Endodermal cell (in vitro differentiated cells): ENCODE measurements around the gene HUS1B. TPM values are rescaled to one million over a fixed set of nuclear protein-coding genes. Genes with fewer than 3 reads are reported as not detected.

Experiments used
- DNase-seq: peaks from one replicate; pipeline ENCODE4 v3.0.0-alpha.2; 2017
- H3K27ac ChIP-seq: 2 replicates; pipeline ENCODE4 v1.5.1; 2013; ENCODE audit warnings: mild to moderate bottlenecking, low read depth, low read length, moderate library complexity
- H3K27me3 ChIP-seq: 2 replicates; pipeline ENCODE4 v1.6.1; 2013; ENCODE audit warnings: mild to moderate bottlenecking, low read length, moderate library complexity; ENCODE audit not compliant: insufficient read depth, control insufficient read depth, poor library complexity, severe bottlenecking
- H3K36me3 ChIP-seq: 2 replicates; pipeline ENCODE4 v1.7.0; 2013; ENCODE audit warnings: mild to moderate bottlenecking, low read length, moderate library complexity; ENCODE audit not compliant: control insufficient read depth, insufficient read depth
- H3K4me1 ChIP-seq: one replicate; pipeline ENCODE4 v1.7.0; 2013; ENCODE audit warnings: low read length; ENCODE audit not compliant: control insufficient read depth, insufficient read depth
- H3K4me3 ChIP-seq: 2 replicates; pipeline ENCODE4 v1.5.1; 2013; ENCODE audit warnings: mild to moderate bottlenecking, low read length, moderate library complexity
- H3K9ac ChIP-seq: 2 replicates; pipeline ENCODE4 v1.6.1; 2013; ENCODE audit warnings: mild to moderate bottlenecking, low read length, moderate library complexity; ENCODE audit not compliant: poor library complexity, severe bottlenecking; ENCODE audit errors: extremely low read depth
- H3K9me3 ChIP-seq: 2 replicates; pipeline ENCODE4 v1.6.1; 2013; ENCODE audit warnings: mild to moderate bottlenecking, low read length, moderate library complexity; ENCODE audit not compliant: control insufficient read depth
- H3K27ac Mint-ChIP-seq: 2 replicates; pipeline ENCODE4 v1.8.0; 2020; ENCODE audit warnings: mixed read lengths
- H3K27me3 Mint-ChIP-seq: 2 replicates; pipeline ENCODE4 v1.8.0; 2021; ENCODE audit warnings: mild to moderate bottlenecking, mixed read lengths; ENCODE audit not compliant: insufficient read depth
- H3K36me3 Mint-ChIP-seq: 2 replicates; pipeline ENCODE4 v1.8.0; 2020; ENCODE audit warnings: low read depth, mixed read lengths
- H3K4me1 Mint-ChIP-seq: 2 replicates; pipeline ENCODE4 v1.8.0; 2020; ENCODE audit warnings: mixed read lengths
- H3K4me3 Mint-ChIP-seq: 2 replicates; pipeline ENCODE4 v1.8.0; 2020; ENCODE audit warnings: mild to moderate bottlenecking, moderate library complexity, mixed read lengths
- H3K9me3 Mint-ChIP-seq: 2 replicates; pipeline ENCODE4 v1.8.0; 2020; ENCODE audit warnings: mild to moderate bottlenecking, mixed read lengths
- CTCF ChIP-seq: fragments of 200-600 bp; sonication (generic); conservative IDR thresholded peaks from 2 replicates; pipeline ENCODE4 v1.5.0; 2021; ENCODE audit warnings: antibody characterized with exemption, mild to moderate bottlenecking
- WGBS, 2 experiments: methylation state at CpG; one replicate each; pipeline versions ENCODE4 v1.1.5 to v1.1.7; 2013; ENCODE audit warnings: missing lambda C conversion rate in 2 of 2, mixed read lengths in 1 of 2; ENCODE audit not compliant: insufficient coverage in 1 of 2, insufficient read length in 1 of 2; 5-methylcytosine and 5-hydroxymethylcytosine counted together
- total RNA-seq, 2 donors: library from RNA; stranded (reverse); fragmentation: NEBNext Ultra II Directional in 1 of 2; extraction: Animal tissue kit (Norgen Biotek cat#: 25700) in 1 of 2; gene quantifications; 2 replicates in 1 of 2; 3 replicates in 1 of 2; pipeline ENCODE4 v1.2.1, GENCODE V29; 2021

The HUS1B gene
- total RNA-seq, 2 donors from 2014 or later, result 1.0 to 1.1 TPM

GRCh38 chr6:658244-658643, 1.3 kb upstream of the HUS1B start:
- Histone ChIP-seq H3K36me3 (peaks cover 10% of the 10 kb centered on the region), H3K27ac (no peak overlapping the region), H3K4me1 (peaks cover 10% of the 10 kb centered on the region), H3K27me3 (no peaks in the 10 kb centered on the region), H3K4me3 (no peak overlapping the region), H3K9me3 (no peaks in the 10 kb centered on the region), H3K9ac (no peak overlapping the region)
- no peak for DNase-seq
- Mint-ChIP-seq H3K27me3 (no peaks in the 10 kb centered on the region), H3K9me3 (no peaks in the 10 kb centered on the region), H3K27ac (no peak overlapping the region), H3K4me3 (no peak overlapping the region), H3K4me1 (peaks cover 35% of the 10 kb centered on the region), H3K36me3 (peaks cover 15% of the 10 kb centered on the region)
- no peak for TF ChIP-seq CTCF
- WGBS, 2 experiments, result 93 to 100% methylated on average over 1 to 2 of the region's 2 CpGs

DNA sequence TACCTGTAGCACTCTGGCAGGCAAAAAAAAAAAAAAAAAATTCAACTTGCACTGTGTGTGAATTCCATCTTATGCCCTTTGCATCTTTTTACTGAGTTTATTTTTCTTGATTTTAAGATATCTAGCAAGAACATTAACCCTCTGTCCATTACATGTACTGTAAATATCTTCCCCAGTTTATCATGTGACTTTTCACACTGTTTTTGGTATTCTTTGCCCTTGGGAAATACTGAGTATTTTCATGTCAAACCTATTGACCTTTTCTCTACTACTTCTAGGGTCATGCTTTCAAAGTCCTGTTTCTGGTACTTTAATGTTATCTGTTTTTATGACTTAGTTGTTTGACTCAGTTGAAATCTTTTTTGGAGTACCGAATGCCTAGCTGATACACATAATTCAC, 843 bp upstream of the HUS1B start:
- H3K27me3 ChIP-seq, result no peaks in the 10 kb centered on the region
- no peak for DNase-seq
- Mint-ChIP-seq H3K4me3 (no peak overlapping the region), H3K27ac (no peak overlapping the region), H3K27me3 (no peaks in the 10 kb centered on the region), H3K4me1 (peaks cover 32% of the 10 kb centered on the region), H3K9me3 (no peaks in the 10 kb centered on the region), H3K36me3 (peaks cover 15% of the 10 kb centered on the region)
- WGBS, 2 experiments, result 100% methylated on average over 1 of the region's 1 CpG; no CpG with 5 or more reads in 1 of the 2 experiments
- H3K9ac ChIP-seq, result no peak overlapping the region
- peaks cover 10% of the 10 kb centered on the region for H3K36me3 ChIP-seq
- H3K4me3 ChIP-seq, result no peak overlapping the region
- no peak overlapping the region for H3K27ac ChIP-seq
- H3K4me1 ChIP-seq, result peaks cover 10% of the 10 kb centered on the region
- no peaks in the 10 kb centered on the region for H3K9me3 ChIP-seq
- TF ChIP-seq CTCF, result no peak

DNA sequence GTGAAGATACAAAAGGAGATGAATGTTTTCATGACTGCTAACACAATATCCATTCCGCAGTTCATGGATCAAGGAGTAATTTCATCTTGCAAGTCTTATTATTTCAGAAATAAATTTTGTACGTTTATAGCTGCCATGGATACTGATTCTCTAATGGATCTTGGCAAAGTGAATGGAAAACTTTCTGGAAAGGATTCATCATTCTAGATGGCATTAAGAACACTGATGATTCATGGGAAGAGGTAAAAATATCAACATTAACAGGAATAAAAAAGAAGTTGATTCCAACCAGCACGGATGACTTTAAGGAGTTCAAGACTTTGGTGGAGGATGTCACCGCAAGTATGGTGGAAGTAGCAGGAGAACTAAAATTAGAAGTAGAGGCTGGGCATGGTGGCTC, 2.8 kb downstream of the HUS1B start:
- Mint-ChIP-seq H3K27ac (no peak overlapping the region), H3K27me3 (no peaks in the 10 kb centered on the region), H3K4me1 (peaks cover 3% of the 10 kb centered on the region), H3K36me3 (peaks cover 15% of the 10 kb centered on the region), H3K9me3 (no peaks in the 10 kb centered on the region), H3K4me3 (no peak overlapping the region)
- no peak for TF ChIP-seq CTCF
- Histone ChIP-seq H3K27ac (no peak overlapping the region), H3K9me3 (no peaks in the 10 kb centered on the region), H3K9ac (no peak overlapping the region), H3K27me3 (no peaks in the 10 kb centered on the region), H3K36me3 (peaks cover 10% of the 10 kb centered on the region), H3K4me3 (no peak overlapping the region), H3K4me1 (peaks cover under 1% of the 10 kb centered on the region)
- 94 to 100% methylated on average over 3 to 4 of the region's 4 CpGs for WGBS, 2 experiments
- no peak for DNase-seq
